Thyroid gland (tissue), 4 donors: ENCODE measurements around the gene RREB1.

Source experiments
- POLR2A ChIP-seq, 2 donors: fragments of 450-650 bp; IDR thresholded peaks; one replicate each; pipeline ENCODE4 v1.6.1; 2017; ENCODE audit warnings: antibody characterized with exemption in 2 of 2, mild to moderate bottlenecking in 2 of 2, moderate library complexity in 1 of 2
- TF ChIP-seq, protein P1 (sequence below), 6 experiments: fragments of 200-600 bp in 3 of 6; fragments of 450-650 bp in 3 of 6; sonication (generic) in 3 of 6; IDR thresholded peaks; one replicate each; pipeline ENCODE4 v1.5.1; 2016 to 2019; ENCODE audit warnings: antibody characterized with exemption in 6 of 6, mild to moderate bottlenecking in 2 of 6, inconsistent platforms in 1 of 6, moderate library complexity in 1 of 6

DNA sequence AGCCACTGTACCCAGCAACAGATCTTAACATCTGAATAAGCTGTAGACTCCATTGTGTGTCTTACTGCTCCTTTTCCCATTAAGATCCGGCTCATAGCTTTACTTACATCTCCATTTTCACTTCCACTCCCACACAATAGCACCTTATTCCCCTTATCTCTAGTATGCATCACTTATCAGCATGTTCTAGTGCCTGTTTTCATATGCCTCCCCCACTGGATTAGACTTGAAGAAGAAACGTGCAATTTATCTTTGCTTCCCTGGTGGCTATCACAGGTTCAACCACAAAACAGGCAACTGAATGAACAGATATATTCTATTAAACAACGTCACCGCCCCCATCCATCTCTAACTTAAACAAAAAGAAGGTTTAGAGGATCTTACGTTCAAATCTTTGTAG is 193.2 kb downstream of the RREB1 start:
- TF ChIP-seq, protein P1, sequence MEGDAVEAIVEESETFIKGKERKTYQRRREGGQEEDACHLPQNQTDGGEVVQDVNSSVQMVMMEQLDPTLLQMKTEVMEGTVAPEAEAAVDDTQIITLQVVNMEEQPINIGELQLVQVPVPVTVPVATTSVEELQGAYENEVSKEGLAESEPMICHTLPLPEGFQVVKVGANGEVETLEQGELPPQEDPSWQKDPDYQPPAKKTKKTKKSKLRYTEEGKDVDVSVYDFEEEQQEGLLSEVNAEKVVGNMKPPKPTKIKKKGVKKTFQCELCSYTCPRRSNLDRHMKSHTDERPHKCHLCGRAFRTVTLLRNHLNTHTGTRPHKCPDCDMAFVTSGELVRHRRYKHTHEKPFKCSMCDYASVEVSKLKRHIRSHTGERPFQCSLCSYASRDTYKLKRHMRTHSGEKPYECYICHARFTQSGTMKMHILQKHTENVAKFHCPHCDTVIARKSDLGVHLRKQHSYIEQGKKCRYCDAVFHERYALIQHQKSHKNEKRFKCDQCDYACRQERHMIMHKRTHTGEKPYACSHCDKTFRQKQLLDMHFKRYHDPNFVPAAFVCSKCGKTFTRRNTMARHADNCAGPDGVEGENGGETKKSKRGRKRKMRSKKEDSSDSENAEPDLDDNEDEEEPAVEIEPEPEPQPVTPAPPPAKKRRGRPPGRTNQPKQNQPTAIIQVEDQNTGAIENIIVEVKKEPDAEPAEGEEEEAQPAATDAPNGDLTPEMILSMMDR (IDR thresholded peaks at IDR 0.05) = no peak
- TF ChIP-seq POLR2A (IDR thresholded peaks at IDR 0.05) = no peak
